HepG2 (cell line): ENCODE measurements around the gene HSPA1B. TPM values are rescaled to one million over a fixed set of nuclear protein-coding genes. Genes with fewer than 3 reads are reported as not detected.

Experiments
- FOXC1 ChIP-seq: sonication (generic); formaldehyde crosslinking; IDR thresholded peaks from 2 replicates; pipeline ENCODE4 v1.8.0; 2022; ENCODE audit warnings: mild to moderate bottlenecking, missing genetic modification reagents, borderline replicate concordance
- PCBP1 ChIP-seq: fragments of 200-400 bp; formaldehyde crosslinking; IDR thresholded peaks from 2 replicates; pipeline ENCODE4 v1.6.1; 2017; ENCODE audit warnings: mild to moderate bottlenecking, low read depth, low read length, borderline replicate concordance
- POGZ ChIP-seq: sonication (generic); formaldehyde crosslinking; IDR thresholded peaks from 2 replicates; pipeline ENCODE4 v1.4.0; 2020; ENCODE audit warnings: mild to moderate bottlenecking, missing genetic modification reagents
- RNF219 ChIP-seq: sonication (generic); formaldehyde crosslinking; IDR thresholded peaks from 2 replicates; pipeline ENCODE4 v1.5.0; 2020; ENCODE audit warnings: mild to moderate bottlenecking, missing genetic modification reagents
- SP140L ChIP-seq: sonication (generic); formaldehyde crosslinking; IDR thresholded peaks from 2 replicates; pipeline ENCODE4 v1.4.0; 2020; ENCODE audit warnings: missing genetic modification reagents, borderline replicate concordance
- TBL1XR1 ChIP-seq: fragments of 150-350 bp; IDR thresholded peaks from 2 replicates; pipeline ENCODE4 v1.6.1; 2014; ENCODE audit warnings: borderline replicate concordance, low read length; ENCODE audit not compliant: partially characterized antibody
- TBP ChIP-seq: sonication (generic); formaldehyde crosslinking; IDR thresholded peaks from 2 replicates; pipeline ENCODE4 v1.5.0; 2020; ENCODE audit warnings: missing genetic modification reagents
- TEAD2 ChIP-seq: sonication (generic); formaldehyde crosslinking; IDR thresholded peaks from 2 replicates; pipeline ENCODE4 v1.9.0; 2021; ENCODE audit warnings: missing genetic modification reagents
- XRCC5 ChIP-seq: fragments of 200-400 bp; formaldehyde crosslinking; optimal IDR thresholded peaks from 2 replicates; pipeline ENCODE3; 2017; ENCODE audit warnings: mild to moderate bottlenecking, low read length
- ZMYM3 ChIP-seq: sonication (generic); formaldehyde crosslinking; IDR thresholded peaks from 2 replicates; pipeline ENCODE4 v1.5.1; 2020; ENCODE audit warnings: mild to moderate bottlenecking, missing genetic modification reagents
- ZNF235 ChIP-seq: sonication (generic); formaldehyde crosslinking; IDR thresholded peaks from 2 replicates; pipeline ENCODE4 v1.8.1; 2023; ENCODE audit warnings: mild to moderate bottlenecking, missing genetic modification reagents, borderline replicate concordance
- ZNF282 ChIP-seq: fragments of 450-650 bp; IDR thresholded peaks from 2 replicates; pipeline ENCODE4 v1.6.1; 2018; ENCODE audit not compliant: partially characterized antibody
- ZNF432 ChIP-seq: sonication (generic); formaldehyde crosslinking; IDR thresholded peaks from 2 replicates; pipeline ENCODE4 v1.5.0; 2020; ENCODE audit warnings: missing genetic modification reagents, mild to moderate bottlenecking, borderline replicate concordance
- ZNF441 ChIP-seq: sonication (generic); formaldehyde crosslinking; IDR thresholded peaks from 2 replicates; pipeline ENCODE4 v1.7.0; 2021; ENCODE audit warnings: missing genetic modification reagents, borderline replicate concordance
- ZNF512B ChIP-seq: sonication (generic); formaldehyde crosslinking; IDR thresholded peaks from 2 replicates; pipeline ENCODE4 v1.5.1; 2020; ENCODE audit warnings: missing genetic modification reagents, mild to moderate bottlenecking, borderline replicate concordance
- ZNF709 ChIP-seq: sonication (generic); formaldehyde crosslinking; IDR thresholded peaks from 2 replicates; pipeline ENCODE4 v1.5.0; 2020; ENCODE audit warnings: mild to moderate bottlenecking, missing genetic modification reagents
- ZNF720 ChIP-seq: sonication (generic); formaldehyde crosslinking; IDR thresholded peaks from 2 replicates; pipeline ENCODE4 v1.4.0; 2020; ENCODE audit warnings: missing genetic modification reagents
- ZNF772 ChIP-seq: sonication (generic); formaldehyde crosslinking; IDR thresholded peaks from 2 replicates; pipeline ENCODE4 v1.5.0; 2020; ENCODE audit warnings: mild to moderate bottlenecking, missing genetic modification reagents
- polyA plus RNA-seq, 8 experiments: library from polyadenylated mRNA; depleted of rRNA in 3 of 8; stranded (reverse) in 7 of 8; unstranded in 1 of 8; fragments of >200 nt; fragmentation: Illumina TruSeq in 4 of 8; extraction: Trizol in 4 of 8; gene quantifications; 2 replicates each; pipeline versions ENCODE4 v1.2.1 to v1.2.3, GENCODE V29; 2011 to 2016; ENCODE audit warnings: low read depth in 4 of 8, missing spikeins in 1 of 8, mixed read lengths in 1 of 8; ENCODE audit not compliant: insufficient read depth in 1 of 8
- total RNA-seq, 5 experiments: library from RNA; depleted of rRNA; stranded (reverse); fragments of >200 nt; fragmentation: Illumina TruSeq; extraction: Trizol; gene quantifications; 2 replicates each; pipeline ENCODE4 v1.2.3, GENCODE V29; 2016; ENCODE audit warnings: low read depth in 1 of 5
- TF ChIP-seq, protein P1 (sequence below): sonication (generic); formaldehyde crosslinking; IDR thresholded peaks from 2 replicates; pipeline ENCODE4 v1.9.0; 2021; ENCODE audit warnings: missing genetic modification reagents, borderline replicate concordance
- TF ChIP-seq, protein P2 (sequence below): sonication (generic); formaldehyde crosslinking; IDR thresholded peaks from 2 replicates; pipeline ENCODE4 v1.8.0; 2022; ENCODE audit warnings: mild to moderate bottlenecking, missing genetic modification reagents, moderate library complexity

The HSPA1B gene
- total and polyA plus RNA-seq, 2 of the 13 experiments (the other 11 are each of a cell fraction or from before 2014, with no cell fraction given) = 26.0 to 186 TPM

DNA sequence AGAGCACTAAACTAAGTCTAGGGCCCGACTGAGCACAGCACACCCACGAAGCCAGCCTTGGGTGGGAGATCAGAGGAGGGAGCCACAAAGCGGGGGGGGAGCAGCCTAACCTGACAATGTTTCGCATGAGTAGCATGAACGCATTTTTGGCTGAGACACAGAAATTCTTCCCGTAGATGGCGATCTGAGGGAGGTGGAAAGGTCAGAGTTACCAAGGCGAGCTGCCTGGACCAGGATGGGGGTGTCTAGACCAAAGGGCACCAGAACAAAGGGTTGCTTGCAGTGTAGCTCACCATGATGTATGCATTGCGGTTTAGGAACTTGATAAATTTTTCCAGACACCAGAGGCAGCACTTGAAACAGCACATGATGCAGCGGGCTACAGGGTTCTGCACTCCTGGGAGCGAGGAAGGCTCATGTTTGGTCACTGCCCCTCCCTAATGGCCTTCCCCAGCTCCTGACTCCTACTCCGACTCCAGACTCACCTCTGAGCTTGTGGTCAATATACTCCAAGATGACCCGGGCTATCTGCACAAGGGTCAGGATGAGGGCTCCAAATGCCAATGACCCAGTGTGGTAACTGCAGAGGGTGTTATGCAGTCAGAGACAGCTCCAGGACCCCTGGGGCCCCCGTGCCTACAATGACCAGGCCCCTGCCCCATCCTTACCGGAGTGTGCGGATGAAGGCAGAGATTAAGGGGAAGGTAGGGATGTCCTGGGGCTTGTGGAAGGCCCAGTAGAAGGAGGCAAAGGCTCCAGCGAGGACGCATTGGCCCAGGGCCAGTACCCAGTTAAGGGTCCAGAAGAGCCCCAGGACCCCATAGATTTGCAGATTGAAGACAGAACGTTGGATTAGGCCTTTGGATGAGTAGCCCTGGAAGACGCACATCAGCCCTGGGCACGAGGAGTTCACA, 37.9 kb downstream of the HSPA1B start (continued):
- TF ChIP-seq PCBP1 = no peak
- TF ChIP-seq TBP (CRISPR knock-in tag) = no peak
- no peak for TF ChIP-seq ZNF432 (CRISPR knock-in tag)
- TF ChIP-seq TEAD2 (CRISPR knock-in tag) = no peak
- no peak for TF ChIP-seq ZNF282
- no peak for TF ChIP-seq RNF219
- peak; percentile 80 for TF ChIP-seq ZMYM3 (CRISPR knock-in tag)
- no peak for TF ChIP-seq POGZ (CRISPR knock-in tag)
- TF ChIP-seq ZNF772 (CRISPR knock-in tag) = peak; percentile 95; the same call in 1 of the 2 replicates
- TF ChIP-seq ZNF441 (CRISPR knock-in tag) = no peak; the same call in 1 of the 2 replicates
- TF ChIP-seq ZNF512B (CRISPR knock-in tag) = no peak
- TF ChIP-seq, protein P1, sequence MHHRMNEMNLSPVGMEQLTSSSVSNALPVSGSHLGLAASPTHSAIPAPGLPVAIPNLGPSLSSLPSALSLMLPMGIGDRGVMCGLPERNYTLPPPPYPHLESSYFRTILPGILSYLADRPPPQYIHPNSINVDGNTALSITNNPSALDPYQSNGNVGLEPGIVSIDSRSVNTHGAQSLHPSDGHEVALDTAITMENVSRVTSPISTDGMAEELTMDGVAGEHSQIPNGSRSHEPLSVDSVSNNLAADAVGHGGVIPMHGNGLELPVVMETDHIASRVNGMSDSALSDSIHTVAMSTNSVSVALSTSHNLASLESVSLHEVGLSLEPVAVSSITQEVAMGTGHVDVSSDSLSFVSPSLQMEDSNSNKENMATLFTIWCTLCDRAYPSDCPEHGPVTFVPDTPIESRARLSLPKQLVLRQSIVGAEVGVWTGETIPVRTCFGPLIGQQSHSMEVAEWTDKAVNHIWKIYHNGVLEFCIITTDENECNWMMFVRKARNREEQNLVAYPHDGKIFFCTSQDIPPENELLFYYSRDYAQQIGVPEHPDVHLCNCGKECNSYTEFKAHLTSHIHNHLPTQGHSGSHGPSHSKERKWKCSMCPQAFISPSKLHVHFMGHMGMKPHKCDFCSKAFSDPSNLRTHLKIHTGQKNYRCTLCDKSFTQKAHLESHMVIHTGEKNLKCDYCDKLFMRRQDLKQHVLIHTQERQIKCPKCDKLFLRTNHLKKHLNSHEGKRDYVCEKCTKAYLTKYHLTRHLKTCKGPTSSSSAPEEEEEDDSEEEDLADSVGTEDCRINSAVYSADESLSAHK = no peak
- peak; percentile 34; the same call in 1 of the 2 replicates for TF ChIP-seq FOXC1 (CRISPR knock-in tag)
- no peak for TF ChIP-seq TBL1XR1
- TF ChIP-seq ZNF709 = no peak
- peak; percentile 34 for TF ChIP-seq XRCC5
- TF ChIP-seq ZNF235 (CRISPR knock-in tag) = no peak
- no peak for TF ChIP-seq SP140L (CRISPR knock-in tag)
- TF ChIP-seq, protein P2, sequence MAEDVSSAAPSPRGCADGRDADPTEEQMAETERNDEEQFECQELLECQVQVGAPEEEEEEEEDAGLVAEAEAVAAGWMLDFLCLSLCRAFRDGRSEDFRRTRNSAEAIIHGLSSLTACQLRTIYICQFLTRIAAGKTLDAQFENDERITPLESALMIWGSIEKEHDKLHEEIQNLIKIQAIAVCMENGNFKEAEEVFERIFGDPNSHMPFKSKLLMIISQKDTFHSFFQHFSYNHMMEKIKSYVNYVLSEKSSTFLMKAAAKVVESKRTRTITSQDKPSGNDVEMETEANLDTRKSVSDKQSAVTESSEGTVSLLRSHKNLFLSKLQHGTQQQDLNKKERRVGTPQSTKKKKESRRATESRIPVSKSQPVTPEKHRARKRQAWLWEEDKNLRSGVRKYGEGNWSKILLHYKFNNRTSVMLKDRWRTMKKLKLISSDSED (CRISPR knock-in tag) = no peak
- no peak for TF ChIP-seq ZNF720 (CRISPR knock-in tag)
